Uterus (tissue), 4 donors: ENCODE data around the gene MYPN. TPM values are rescaled to one million over a fixed set of nuclear protein-coding genes. Genes with fewer than 3 reads are reported as not detected.

Experiments used
- DNase-seq, 2 donors: peaks; one replicate each; pipeline ENCODE4 v3.0.0-alpha.2; 2019 to 2020
- H3K27ac ChIP-seq, 2 donors: fragments of 200-600 bp; sonication (generic); 1 replicate in 1 of 2; 2 replicates in 1 of 2; pipeline ENCODE4 v1.5.1; 2016 to 2018
- H3K27me3 ChIP-seq, 2 donors: fragments of 200-600 bp; sonication (generic); one replicate each; pipeline ENCODE4 v1.5.1; 2018 to 2019; ENCODE audit warnings: control low read depth in 1 of 2
- H3K36me3 ChIP-seq, 2 donors: fragments of 200-600 bp; sonication (generic); one replicate each; pipeline ENCODE4 v1.5.1; 2019; ENCODE audit warnings: control low read depth in 1 of 2
- H3K4me1 ChIP-seq, 2 donors: fragments of 200-600 bp; sonication (generic); one replicate each; pipeline ENCODE4 v1.5.1; 2018 to 2019; ENCODE audit warnings: control low read depth in 1 of 2
- H3K4me3 ChIP-seq, 2 donors: fragments of 200-600 bp; sonication (generic); 1 replicate in 1 of 2; 2 replicates in 1 of 2; pipeline ENCODE4 v1.5.1; 2018 to 2019; ENCODE audit warnings: mild to moderate bottlenecking in 1 of 2
- H3K9me3 ChIP-seq, 2 donors: fragments of 200-600 bp; sonication (generic); one replicate each; pipeline ENCODE4 v1.5.1; 2019; ENCODE audit warnings: control low read depth in 1 of 2
- POLR2A ChIP-seq, 2 donors: fragments of 450-650 bp; IDR thresholded peaks; one replicate each; pipeline ENCODE4 v1.6.1; 2016; ENCODE audit warnings: antibody characterized with exemption in 2 of 2, mild to moderate bottlenecking in 1 of 2, moderate library complexity in 1 of 2
- intact Hi-C: fragments of 100-400 bp; cut with DNase I; formaldehyde crosslinking; loops from one replicate; pipeline ENCODE4 v1.15.1; 2023; ENCODE audit warnings: low total_unique reads
- total RNA-seq, 4 donors: library from RNA; depleted of rRNA in 3 of 4; stranded (reverse); fragments of >200 nt in 3 of 4; gene quantifications; one replicate each; pipeline versions ENCODE4 v1.1.0 to v1.2.4, GENCODE V29; 2014 to 2023
- TF ChIP-seq, protein P1 (sequence below), 4 experiments: fragments of 200-600 bp in 2 of 4; fragments of 450-650 bp in 2 of 4; sonication (generic) in 2 of 4; IDR thresholded peaks; one replicate each; pipeline ENCODE4 v1.5.1; 2016 to 2019; ENCODE audit warnings: antibody characterized with exemption in 4 of 4, mild to moderate bottlenecking in 2 of 4, moderate library complexity in 1 of 4
- donor health status: DM: yes; HTN: yes; CAD: no.

Gene MYPN
- total RNA-seq, 4 donors from 2014 or later, result not detected

GRCh38 chr10:68202960-68203353, 93.7 kb downstream of the MYPN start:
- intact Hi-C loops, result no loop called here
- TF ChIP-seq, protein P1, sequence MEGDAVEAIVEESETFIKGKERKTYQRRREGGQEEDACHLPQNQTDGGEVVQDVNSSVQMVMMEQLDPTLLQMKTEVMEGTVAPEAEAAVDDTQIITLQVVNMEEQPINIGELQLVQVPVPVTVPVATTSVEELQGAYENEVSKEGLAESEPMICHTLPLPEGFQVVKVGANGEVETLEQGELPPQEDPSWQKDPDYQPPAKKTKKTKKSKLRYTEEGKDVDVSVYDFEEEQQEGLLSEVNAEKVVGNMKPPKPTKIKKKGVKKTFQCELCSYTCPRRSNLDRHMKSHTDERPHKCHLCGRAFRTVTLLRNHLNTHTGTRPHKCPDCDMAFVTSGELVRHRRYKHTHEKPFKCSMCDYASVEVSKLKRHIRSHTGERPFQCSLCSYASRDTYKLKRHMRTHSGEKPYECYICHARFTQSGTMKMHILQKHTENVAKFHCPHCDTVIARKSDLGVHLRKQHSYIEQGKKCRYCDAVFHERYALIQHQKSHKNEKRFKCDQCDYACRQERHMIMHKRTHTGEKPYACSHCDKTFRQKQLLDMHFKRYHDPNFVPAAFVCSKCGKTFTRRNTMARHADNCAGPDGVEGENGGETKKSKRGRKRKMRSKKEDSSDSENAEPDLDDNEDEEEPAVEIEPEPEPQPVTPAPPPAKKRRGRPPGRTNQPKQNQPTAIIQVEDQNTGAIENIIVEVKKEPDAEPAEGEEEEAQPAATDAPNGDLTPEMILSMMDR (IDR thresholded peaks at IDR 0.05), result no peak
- TF ChIP-seq POLR2A (IDR thresholded peaks at IDR 0.05), result no peak
- no peaks in the 10 kb centered on the region for H3K36me3 ChIP-seq

DNA sequence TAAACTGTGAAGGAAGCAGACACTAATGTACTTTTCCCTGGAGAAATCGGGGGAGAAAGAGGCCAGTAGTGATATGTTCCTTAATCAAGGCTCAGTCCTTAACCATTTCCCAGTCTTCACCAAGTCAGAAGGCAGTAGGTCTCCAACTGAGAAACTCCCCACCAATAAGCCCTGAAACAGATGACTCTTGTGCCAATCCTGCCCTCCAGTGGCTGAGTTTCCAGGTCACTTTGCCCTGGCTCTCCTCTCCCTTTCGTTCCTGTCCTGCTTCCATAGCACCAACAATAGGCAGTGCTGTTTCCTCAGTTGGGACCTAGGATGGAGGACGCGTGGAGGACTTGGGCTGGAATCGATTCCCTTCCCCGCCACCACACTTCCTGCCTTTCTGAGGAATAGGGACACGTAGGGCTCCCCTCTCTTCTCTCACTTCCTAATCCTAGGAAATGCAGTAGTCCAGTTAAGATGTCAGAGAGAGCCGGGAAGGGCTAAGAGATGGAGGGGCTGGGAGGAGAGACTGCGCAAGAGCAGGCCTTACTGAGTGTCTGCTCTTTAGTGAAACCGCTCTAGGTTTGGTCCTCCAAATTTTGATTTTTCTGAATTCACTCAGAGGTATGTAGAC, 99.2 kb downstream of the MYPN start:
- H3K4me1 ChIP-seq, result no peaks in the 10 kb centered on the region
- DNase-seq, result no peak
- no peak overlapping the region for H3K27ac ChIP-seq
- H3K27me3 ChIP-seq, result no peaks in the 10 kb centered on the region
- TF ChIP-seq, protein P1 (IDR thresholded peaks at IDR 0.05), result peak in 3 of 4 experiments; percentile 7 to 31 (median 26)
- no peak for TF ChIP-seq POLR2A (IDR thresholded peaks at IDR 0.05)
- no peak overlapping the region for H3K4me3 ChIP-seq
- no peaks in the 10 kb centered on the region for H3K36me3 ChIP-seq
- H3K9me3 ChIP-seq, result no peaks in the 10 kb centered on the region
- intact Hi-C loops, result no loop called here

More at GRCh38 chr10:68202960-68203353, 93.7 kb downstream of the MYPN start:
- no peak overlapping the region for H3K4me3 ChIP-seq
- no peaks in the 10 kb centered on the region for H3K27me3 ChIP-seq
- H3K4me1 ChIP-seq, result no peaks in the 10 kb centered on the region
- H3K27ac ChIP-seq, result no peak overlapping the region
- no peaks in the 10 kb centered on the region for H3K9me3 ChIP-seq
- no peak for DNase-seq

DNA sequence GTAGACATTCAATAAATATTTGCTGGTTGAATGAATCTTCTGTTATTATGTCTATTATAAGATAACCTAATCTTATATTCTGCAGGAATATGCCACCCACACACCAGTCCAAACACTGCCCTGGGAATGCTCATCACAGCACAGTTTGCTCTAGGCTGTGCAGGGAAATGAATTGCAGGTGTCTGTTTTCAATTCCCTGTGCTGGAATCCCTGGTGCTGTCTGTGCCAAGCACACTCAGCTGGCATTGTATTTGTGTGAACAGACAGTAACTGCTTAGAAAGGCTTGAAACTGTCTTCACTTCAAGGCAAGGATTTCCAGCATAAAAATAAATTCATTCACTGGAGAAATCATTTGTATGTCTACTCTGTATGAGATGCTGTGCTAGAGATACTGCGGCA, 102.4 kb downstream of the MYPN start:
- intact Hi-C loops, result no loop called here
- Histone ChIP-seq H3K4me1 (no peaks in the 10 kb centered on the region), H3K27ac (no peak overlapping the region), H3K4me3 (no peak overlapping the region), H3K36me3 (no peaks in the 10 kb centered on the region), H3K27me3 (no peaks in the 10 kb centered on the region), H3K9me3 (no peaks in the 10 kb centered on the region)
- no peak for DNase-seq
- TF ChIP-seq, protein P1 (IDR thresholded peaks at IDR 0.05), result no peak
- no peak for TF ChIP-seq POLR2A (IDR thresholded peaks at IDR 0.05)

DNA sequence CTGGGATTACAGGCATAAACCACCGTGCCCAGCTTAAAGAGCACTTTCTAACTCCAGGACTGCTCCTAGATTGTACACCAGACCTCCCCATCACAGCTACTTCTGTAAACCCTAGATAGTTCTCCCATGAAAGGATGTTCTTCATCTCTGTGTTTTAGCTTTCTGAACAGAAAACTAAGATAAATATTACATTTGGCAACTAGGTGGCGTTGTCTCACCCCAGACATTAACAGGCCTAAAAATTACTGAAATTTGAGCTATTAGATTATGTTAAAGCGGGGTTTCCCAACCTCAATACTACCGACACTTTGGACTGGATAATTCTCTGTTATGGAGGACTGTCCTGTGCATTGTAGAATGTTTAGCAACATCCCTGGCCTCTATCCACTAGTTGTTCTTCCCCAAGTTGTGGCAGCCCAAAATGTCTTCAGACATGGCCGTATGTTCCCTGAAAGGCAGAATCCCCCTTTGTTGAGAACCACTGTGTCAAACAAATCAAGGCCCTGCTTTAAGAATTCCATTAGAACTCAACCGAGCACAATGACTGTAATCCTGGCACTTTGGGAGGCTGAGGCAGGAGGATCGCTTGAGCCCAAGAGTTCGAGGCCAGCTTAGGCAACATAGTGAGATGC, 103.5 kb downstream of the MYPN start:
- Histone ChIP-seq H3K27me3 (no peaks in the 10 kb centered on the region), H3K4me3 (no peak overlapping the region), H3K4me1 (no peaks in the 10 kb centered on the region), H3K27ac (no peak overlapping the region), H3K36me3 (no peaks in the 10 kb centered on the region), H3K9me3 (no peaks in the 10 kb centered on the region)
- intact Hi-C loops, result no loop called here
- no peak for TF ChIP-seq POLR2A (IDR thresholded peaks at IDR 0.05)
- TF ChIP-seq, protein P1 (IDR thresholded peaks at IDR 0.05), result peak; percentile 48 to 60 (median 54)
- no peak for DNase-seq

- H3K27me3 ChIP-seq, result no peaks in the 10 kb centered on the region
- no peaks in the 10 kb centered on the region for H3K4me1 ChIP-seq
- no peaks in the 10 kb centered on the region for H3K9me3 ChIP-seq
- H3K36me3 ChIP-seq, result no peaks in the 10 kb centered on the region
- H3K27ac ChIP-seq, result no peak overlapping the region
- no peak for TF ChIP-seq POLR2A (IDR thresholded peaks at IDR 0.05)
- TF ChIP-seq, protein P1 (IDR thresholded peaks at IDR 0.05), result no peak
- no peak overlapping the region for H3K4me3 ChIP-seq
- DNase-seq, result no peak
- intact Hi-C loops, result no loop called here
These were observed 109.5 kb downstream of the MYPN start for GRCh38 chr10:68218786-68219185.
